Fibroblast of peridontal ligament (primary cell): ENCODE measurements around the gene RALGDS.
A peak's percentile ranks its signal among the peaks of the same experiment; 100 is the strongest.
"Not testable (repeated sequence)": the region's sequence is repeated elsewhere in the genome, so short reads cannot be mapped to it uniquely, and the experiment has no call there.

Source experiments
- DNase-seq: peaks from one replicate; pipeline ENCODE4 v3.0.0-alpha.2; 2010; ENCODE audit errors: extremely low read depth

The RALGDS gene

DNA sequence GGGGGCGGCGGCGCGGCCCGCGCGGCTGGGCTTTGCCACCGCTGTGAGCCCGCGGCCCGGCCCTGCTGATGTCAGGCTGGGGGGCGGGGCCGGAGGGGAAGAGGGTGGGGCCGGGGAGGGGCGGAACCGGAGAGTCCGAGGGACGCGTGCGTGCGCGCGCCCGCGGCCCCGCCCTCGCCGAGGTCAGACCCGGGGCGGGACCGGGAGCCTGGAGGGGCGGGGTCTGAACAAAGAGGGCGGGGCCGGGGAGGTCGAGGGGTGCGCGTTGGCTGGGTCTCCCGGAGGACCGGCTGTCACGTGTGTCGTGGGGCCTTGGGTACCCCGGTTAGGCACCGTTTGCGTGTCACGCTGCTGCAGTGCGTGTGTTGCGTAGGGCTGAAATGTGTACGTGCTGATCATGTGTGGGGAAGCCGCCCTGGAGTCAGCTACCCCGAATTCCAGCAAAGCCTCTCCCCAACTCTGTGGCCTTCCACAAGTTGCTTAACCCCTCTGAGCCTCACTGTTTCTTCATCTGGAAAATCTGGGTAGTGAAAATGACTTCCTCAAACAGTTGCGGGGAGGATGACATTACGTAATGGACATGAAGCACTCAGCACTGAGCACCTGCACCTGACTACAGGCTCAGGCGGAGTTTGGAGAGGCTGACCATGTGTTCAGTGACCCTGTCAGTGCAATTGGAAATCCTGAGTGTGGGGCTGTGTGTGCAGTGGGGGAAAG lies at the start of gene RALGDS:
TSS of gene RALGDS (minus strand) at position 43 of the 717 bp plus-strand sequence. CDS start 86 bp downstream, outside the sequence.
- DNase-seq, result peak; percentile 64

GRCh38 chr9:133170716-133171115 lies 49.7 kb upstream of the RALGDS start:
- DNase-seq, result no peak

DNA sequence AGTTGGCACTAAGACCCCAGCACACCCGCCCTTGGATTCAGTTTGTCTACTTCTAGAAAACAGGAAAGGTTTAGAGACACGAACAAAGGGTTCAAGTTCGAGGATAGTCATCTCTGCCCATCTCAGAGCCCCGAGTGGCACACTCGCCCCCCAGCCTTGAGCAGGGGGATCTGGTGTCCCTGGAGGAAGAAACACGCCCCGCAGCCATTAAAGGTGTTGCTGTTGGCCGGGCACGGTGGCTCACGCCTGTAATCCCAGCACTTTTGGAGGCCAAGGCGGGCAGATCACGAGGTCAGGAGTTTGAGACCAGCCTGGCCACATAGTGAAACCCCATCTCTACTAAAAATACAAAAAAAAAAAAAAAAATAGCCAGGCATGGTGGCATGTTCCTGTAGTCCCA lies 48.6 kb upstream of the RALGDS start:
- not testable (repeated sequence) for DNase-seq

- DNase-seq, result no peak
These were observed 48.1 kb upstream of the RALGDS start for GRCh38 chr9:133169102-133169501.

GRCh38 chr9:133168432-133168831 lies 47.4 kb upstream of the RALGDS start:
- no peak for DNase-seq

DNA sequence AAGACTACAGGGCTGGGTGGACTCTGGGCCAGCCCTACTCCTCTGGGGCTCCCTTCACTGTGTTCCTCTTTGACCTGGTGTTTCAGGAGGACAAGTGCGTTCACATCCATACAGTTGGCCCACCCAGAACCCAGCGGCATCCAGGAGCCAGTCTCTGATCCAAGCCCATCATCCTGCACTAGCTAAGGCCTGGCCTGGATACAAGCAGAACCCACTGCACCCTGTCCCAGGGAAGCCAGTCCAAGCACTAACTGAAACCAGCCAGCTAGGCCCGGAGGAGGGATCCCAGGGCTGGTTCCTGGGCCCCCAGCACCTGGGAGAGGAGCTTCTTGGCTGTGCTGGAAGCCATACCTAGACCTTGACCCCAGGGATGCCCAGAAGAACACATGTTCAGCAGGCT lies 46.7 kb upstream of the RALGDS start:
- DNase-seq, result no peak

GRCh38 chr9:133167096-133167730 lies 46.2 kb upstream of the RALGDS start:
- DNase-seq, result no peak

- DNase-seq, result no peak
These were observed 45.4 kb upstream of the RALGDS start for GRCh38 chr9:133166392-133166791.

- DNase-seq, result no peak
These were observed 44.4 kb upstream of the RALGDS start for GRCh38 chr9:133165452-133165730.

- DNase-seq, result no peak
These were observed 43.2 kb upstream of the RALGDS start for GRCh38 chr9:133164191-133164590.

- no peak for DNase-seq
These were observed 42.6 kb upstream of the RALGDS start, which contains the start of gene GBGT1 for GRCh38 chr9:133163504-133164172. GBGT1 (minus strand) TSS chr9:133163914; CDS start chr9:133162412, 1,502 bp downstream.

DNA sequence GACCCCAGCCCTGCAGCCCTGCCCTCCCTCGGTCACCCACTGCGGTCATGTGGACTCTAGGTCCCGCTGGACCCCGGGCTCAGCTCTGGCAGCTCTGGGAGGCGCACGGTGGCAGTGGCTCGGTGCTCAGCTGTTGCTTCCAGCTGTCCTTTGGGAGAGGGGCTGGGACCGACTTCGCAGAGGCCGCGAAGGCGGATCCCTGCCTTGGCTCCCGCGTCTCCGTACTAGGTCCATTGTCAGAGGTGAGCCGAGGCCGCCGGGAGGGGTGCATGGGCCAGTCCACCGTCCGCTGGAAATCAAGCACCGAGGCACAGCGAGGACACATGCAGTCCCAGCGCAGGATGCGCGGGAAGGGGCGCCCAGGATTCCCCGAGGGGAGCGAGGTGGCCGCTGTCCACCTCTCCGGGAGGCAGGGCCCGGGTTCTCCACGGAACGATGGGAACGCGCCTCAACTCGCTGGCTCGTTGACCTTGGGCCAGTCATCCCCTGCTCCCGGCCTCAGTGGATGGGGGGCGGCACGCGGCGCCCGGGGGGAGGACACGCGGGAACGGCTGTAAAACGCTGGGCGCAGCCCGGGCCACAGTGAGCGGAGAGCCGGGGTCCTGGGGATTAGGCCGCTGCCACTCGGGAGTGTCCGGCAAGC lies 41.9 kb upstream of the RALGDS start:
- no peak for DNase-seq

GRCh38 chr9:133161547-133161950 lies 40.5 kb upstream of the RALGDS start:
- DNase-seq, result no peak

DNA sequence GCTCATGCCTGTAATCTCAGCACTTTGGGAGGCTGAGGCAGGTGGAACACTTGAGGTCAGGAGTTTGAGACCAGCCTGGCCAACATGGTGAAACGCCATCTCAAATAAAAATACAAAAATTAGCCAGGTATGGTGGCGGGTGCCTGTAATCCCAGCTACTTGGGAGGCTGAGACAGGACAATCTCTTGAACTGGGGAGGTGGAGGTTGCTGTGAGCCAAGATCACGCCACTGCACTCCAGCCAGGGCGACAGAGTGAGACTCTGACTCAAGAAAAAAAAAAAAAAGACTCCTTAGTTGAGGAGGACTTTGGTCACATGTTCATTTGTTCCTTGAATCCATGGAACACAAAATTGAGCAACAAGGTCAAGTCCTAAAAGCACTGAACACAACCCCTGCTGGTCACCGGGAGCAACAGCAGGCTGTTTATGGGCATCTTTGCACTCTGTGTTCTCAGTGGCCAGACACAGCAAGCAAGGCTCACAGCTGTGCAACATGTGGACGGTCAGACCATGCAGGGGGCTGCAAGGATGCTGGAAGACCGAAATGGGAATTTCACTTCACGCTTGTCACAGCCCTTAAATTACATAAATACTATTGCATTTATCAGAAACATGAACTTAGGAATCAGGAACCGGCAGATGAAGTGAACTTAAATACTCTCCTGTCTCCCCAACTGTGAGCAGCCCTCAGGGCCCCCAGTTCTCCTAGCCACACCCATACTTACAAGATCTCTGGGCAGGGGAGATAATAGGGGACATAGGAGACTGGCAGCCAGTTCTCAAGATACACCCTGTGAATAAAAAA lies 39.9 kb upstream of the RALGDS start:
- DNase-seq, result peak; percentile 64

- DNase-seq, result no peak
These were observed 37.7 kb upstream of the RALGDS start for GRCh38 chr9:133158695-133159094.

GRCh38 chr9:133155156-133155555 lies 34.1 kb upstream of the RALGDS start:
- no peak for DNase-seq

DNA sequence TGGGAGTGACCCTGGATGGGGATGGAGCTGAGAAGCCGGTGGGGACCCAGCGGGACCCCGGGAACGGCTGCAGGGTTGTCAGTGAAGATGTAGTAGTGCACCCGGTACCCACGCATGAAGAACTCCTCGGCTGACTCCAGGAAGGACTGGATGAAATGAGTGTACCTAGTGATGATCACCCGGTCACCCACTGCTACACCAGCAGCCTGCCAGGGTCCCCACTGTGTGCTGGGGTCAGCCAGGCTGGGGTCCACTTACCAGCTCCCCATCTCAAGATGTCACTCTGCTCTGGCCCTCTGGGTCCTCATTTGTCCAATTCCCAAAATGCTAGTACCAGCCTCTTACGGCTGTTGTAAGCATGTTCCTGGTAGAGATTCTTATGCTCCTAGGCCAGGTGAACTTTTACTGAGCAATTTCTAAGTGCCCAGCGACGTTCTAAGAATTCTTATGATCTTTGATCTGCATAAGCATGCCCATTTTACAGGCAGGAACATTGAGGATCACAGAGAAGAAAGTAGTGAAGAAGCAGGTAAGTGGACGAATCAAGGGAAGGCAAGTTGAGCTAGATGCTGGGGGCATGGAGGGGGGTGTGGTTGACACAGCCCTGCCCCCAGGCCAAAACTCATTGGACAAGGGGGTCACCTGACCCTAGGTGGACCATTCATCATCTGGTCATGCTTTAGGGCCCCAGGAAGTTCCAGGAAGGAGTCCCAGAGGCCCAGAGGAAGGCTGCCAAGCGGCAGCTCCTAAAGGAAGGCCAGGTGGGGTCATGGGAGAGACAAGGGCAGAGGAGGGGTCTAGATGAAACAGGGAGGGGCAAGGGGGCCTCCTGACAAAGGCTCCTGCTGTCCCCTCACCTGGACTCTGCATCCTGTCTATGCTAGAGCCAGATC lies 33.3 kb upstream of the RALGDS start:
- DNase-seq, result no peak

DNA sequence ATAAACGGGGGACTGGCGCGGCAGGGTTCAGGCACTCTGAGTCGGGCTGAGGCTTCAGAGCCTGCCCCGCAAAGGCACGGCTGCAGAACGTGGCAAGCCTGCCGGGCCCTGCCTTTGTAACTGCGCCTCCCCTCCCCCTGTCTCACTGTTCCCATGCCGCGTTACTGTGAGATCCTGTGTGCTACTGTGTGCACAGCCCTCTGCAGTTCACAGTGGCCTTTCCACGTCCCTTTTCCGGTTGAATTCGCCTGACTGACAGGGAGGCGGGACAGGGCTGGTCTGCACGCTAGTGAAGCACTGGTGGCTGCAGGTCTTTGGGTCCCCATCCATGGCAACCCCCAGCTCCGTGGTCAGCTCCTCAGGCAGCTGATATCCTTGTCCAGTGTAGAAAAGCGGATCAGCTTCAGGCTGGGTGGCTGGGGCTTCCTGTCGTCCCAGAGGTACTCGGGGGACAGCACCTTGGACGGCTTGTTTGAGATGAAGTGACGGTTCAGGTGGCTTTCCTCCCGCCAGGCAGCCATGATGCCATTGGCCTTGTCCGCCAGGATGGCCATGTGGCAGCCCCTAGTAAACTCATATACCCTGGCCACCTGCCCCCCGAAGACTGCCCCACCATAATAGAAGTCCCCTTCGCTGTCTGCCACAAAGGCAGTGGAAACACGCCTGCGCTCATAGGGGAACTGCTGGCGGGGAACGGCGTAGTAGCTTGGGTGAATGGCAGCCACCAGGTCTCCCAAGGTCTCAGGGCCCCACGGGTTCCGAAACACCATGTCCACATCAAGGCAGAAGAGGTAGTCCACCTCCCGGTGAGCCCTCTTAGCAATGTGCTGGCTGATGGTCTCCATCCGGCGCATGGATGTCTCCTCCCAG lies 32.4 kb upstream of the RALGDS start:
- DNase-seq, result no peak

DNA sequence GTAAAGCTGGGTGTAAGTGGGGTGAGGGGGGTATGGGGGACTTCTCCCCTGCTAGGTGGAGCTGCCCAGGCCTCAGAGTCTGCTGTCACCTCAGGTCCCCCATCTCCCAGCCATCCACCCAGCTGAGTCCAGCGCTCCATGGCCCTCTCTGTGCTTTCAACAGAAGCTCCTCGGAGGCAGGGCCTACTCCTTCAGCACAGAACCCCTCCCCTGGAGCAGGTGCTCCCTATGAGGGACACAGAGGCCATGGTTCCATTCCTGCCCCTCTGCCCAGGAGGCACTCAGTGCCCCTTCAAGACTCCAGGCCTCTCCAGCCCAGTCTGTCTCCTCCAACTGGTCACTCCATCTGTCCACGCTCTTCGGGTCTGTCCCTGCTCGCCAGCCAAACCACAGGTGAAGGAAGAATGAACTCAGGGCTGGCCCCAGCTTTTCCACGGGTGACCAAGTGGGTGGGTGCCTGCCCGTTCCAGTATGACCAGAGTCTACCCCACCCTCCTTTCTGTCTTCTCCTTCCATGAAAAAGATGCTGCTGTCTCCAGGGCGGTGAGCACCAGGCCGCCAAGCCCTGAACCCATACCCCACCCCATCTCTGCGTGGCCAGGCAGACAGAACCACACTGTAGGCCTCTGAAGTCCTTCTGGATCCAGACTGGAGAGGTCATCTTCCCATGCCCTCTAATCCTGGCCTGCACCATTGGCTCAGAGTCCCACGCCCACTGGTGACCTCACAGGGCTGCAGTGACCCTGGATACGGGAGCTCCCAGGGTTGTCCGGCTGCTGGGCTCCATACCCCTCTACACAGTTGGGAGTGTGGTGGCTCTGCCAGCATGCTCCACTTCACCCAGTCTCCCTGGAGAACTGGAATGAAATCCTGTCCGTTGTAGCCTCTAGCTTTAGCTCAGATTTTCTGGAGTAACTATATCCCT lies 30.8 kb upstream of the RALGDS start:
- no peak for DNase-seq
